ENCODE measurements around the gene CDYL2. TPM values are rescaled to one million over a fixed set of nuclear protein-coding genes. Genes with fewer than 3 reads are reported as not detected.

CDYL2 gene
- polyA plus RNA-seq, 3 donors, result 0.76 to 2.8 (median 1.9) TPM

DNA sequence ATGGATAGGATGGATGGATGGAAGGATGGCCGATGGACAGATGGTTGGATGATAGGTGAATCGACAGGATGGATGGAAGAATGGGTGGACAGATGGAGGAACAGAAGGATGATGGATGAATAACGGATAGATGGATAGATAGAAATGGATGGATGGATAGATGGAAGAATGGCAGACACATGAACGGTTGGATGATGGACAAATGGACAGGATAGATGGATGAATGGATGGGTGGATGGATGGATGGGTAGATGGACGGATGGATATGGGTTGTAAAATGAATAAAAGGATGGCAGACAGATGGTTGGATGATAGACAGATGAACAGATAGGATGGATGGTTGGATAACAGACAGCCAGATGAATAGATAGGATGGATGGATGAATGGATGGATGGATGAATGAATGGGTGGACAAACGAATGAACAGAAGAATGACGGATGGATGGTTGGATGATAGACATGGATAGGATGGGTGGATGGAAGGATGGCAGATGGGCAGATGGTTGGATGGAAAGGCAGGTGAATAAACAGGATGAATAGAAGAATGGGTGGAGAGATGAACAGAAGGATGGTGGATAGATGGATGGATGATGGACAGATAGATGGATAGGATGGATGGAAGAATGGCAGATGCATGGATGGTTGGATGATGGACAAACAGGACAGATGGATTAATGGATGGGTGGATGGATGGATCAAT is 207.7 kb downstream of the CDYL2 start:
- 76 to 93% (median 81%) methylated on average over 7 of the region's 7 CpGs for WGBS, 3 donors
- H3K27ac ChIP-seq (ENCODE audit: low read depth, low read length), result no peak overlapping the region

- no peak overlapping the region for H3K27ac ChIP-seq (ENCODE audit: low read depth, low read length)
Observed at GRCh38 chr16:80594756-80595155, 209.6 kb downstream of the CDYL2 start.

DNA sequence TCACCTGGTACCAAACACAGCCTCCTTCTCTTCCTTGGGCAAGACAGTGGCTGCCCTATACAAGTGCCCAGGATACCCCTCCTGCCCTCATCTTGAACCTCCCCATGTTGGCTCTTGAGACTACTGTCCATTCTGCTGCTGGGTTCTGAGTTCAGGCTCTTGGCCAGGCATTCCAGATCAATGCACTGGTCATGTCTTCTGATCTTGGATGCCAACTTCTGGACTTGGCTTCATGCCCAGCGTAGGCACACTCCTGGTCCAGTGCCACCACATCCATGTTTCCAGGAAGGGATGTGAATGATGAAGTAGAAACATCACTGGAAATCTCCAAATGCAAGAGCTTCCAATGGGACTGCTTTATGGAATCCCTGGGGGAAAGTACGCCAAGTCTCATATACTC is 212.1 kb downstream of the CDYL2 start:
- 84 to 91% (median 87%) methylated on average over 2 of the region's 2 CpGs for WGBS, 3 donors
- H3K27ac ChIP-seq (ENCODE audit: low read depth, low read length), result no peak overlapping the region

DNA sequence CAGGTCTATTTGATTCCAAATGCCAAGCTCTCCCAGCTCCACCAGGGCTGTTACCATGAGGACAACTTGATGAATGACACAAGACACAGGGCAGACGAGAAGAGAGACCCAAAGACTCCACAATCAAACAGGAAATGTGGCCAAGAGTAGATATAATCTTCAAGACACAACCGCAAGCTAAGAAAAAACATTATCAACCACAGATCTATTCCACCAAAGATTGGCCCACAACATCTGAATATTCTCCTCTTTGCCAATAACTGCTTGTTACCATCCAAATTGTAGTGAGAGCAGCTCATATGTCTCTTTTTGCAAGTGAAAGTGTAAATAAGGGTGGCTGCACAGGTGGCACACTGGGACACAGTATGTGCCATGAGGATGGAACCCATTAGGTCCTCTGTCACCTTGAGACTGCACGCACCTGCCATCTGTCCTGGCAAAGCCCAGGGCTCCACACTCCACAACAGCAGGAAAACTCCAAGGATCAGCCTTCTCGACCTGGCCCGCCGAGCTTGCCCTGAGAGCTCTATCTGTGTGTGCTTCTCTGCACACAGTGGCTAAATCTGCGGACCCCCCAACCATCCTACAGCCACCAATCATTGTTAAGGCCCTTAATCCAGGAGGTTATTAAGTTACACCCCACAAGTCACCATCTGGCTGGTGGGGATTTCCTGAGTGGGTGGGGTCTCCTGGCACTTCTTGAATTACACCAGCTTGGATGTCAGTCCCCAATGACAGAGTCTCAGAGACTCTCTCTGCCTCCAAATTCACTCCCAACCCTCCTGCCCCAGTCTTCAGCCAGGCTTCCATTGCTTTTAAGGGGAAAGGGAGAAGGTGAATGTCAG is 213.1 kb downstream of the CDYL2 start:
- WGBS, 3 donors, result 58 to 86% (median 61%) methylated on average over 7 of the region's 7 CpGs
- H3K27ac ChIP-seq (ENCODE audit: low read depth, low read length), result no peak overlapping the region

DNA sequence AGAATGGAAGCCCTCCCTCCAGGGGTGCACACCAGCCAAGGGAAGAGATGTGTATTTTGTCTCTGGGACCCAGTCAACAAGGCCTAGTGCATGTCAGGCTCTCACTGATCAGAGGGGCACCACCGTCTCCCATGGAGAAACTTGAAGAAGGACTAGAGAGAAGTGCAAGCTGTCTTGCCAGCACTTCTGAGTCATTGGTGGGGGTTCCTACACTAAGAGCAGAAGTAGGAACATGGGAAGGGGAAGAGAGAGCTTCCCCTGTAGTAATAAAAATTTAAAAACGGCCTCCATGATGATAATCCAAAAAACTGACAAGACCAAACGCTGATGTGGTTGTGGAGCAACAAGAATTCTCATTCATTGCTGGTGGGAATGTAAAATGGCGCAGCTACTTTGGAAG is 217.3 kb downstream of the CDYL2 start:
- 60 to 83% (median 72%) methylated on average over 4 of the region's 4 CpGs for WGBS, 3 donors
- H3K27ac ChIP-seq (ENCODE audit: low read depth, low read length), result no peak overlapping the region

- no peak overlapping the region for H3K27ac ChIP-seq (ENCODE audit: low read depth, low read length)
Observed at GRCh38 chr16:80586476-80586875, 217.9 kb downstream of the CDYL2 start.

- 79 to 86% (median 81%) methylated on average over 4 of the region's 4 CpGs for WGBS, 3 donors
- no peak overlapping the region for H3K27ac ChIP-seq (ENCODE audit: low read depth, low read length)
Observed at GRCh38 chr16:80585764-80586163, 218.6 kb downstream of the CDYL2 start.

- WGBS, 3 donors, result 82 to 88% (median 86%) methylated on average over 3 of the region's 3 CpGs
- no peak overlapping the region for H3K27ac ChIP-seq (ENCODE audit: low read depth, low read length)
Observed at GRCh38 chr16:80583466-80583865, 220.9 kb downstream of the CDYL2 start.

- WGBS, 3 donors, result 80 to 91% (median 86%) methylated on average over 10 of the region's 10 CpGs
- no peak overlapping the region for H3K27ac ChIP-seq (ENCODE audit: low read depth, low read length)
Observed at GRCh38 chr16:80580109-80580832, 224.1 kb downstream of the CDYL2 start.

- 46 to 87% (median 75%) methylated on average over 11 of the region's 11 CpGs for WGBS, 3 donors
- no peak overlapping the region for H3K27ac ChIP-seq (ENCODE audit: low read depth, low read length)
Observed at GRCh38 chr16:80577485-80578280, 226.7 kb downstream of the CDYL2 start.

DNA sequence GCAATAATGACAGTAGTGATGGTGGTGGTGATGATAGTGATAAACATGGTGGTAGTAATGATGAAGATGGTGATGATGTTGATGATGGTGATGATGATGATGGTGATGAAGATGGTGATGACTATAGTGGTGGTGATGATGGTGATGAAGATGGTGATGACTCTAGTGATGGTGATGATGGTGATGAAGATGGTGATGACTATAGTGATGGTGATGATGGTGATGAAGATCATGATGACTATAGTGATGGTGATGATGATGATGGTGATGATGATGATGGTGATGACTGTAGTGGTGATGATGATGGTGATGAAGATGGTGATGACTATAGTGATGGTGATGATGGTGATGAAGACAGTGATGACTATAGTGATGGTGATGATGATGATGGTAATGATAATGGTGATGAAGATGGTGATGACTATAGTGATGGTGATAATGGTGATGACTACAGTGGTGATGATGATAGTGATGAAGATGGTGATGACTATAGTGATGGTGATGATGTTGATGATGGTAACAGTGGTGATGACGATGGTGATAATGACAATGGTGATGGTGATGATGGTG is 228.0 kb downstream of the CDYL2 start:
- H3K27ac ChIP-seq (ENCODE audit: low read depth, low read length), result no peak overlapping the region
- 85 to 100% (median 88%) methylated on average over 1 of the region's 1 CpG for WGBS, 3 donors

- no peak overlapping the region for H3K27ac ChIP-seq (ENCODE audit: low read depth, low read length)
- WGBS, 3 donors, result 60 to 78% (median 64%) methylated on average over 6 of the region's 6 CpGs
Observed at GRCh38 chr16:80573700-80574120, 230.7 kb downstream of the CDYL2 start.

- 28 to 59% (median 30%) methylated on average over 6 of the region's 6 CpGs for WGBS, 3 donors
- H3K27ac ChIP-seq (ENCODE audit: low read depth, low read length), result no peak overlapping the region
Observed at GRCh38 chr16:80570106-80570478, 234.3 kb downstream of the CDYL2 start.

DNA sequence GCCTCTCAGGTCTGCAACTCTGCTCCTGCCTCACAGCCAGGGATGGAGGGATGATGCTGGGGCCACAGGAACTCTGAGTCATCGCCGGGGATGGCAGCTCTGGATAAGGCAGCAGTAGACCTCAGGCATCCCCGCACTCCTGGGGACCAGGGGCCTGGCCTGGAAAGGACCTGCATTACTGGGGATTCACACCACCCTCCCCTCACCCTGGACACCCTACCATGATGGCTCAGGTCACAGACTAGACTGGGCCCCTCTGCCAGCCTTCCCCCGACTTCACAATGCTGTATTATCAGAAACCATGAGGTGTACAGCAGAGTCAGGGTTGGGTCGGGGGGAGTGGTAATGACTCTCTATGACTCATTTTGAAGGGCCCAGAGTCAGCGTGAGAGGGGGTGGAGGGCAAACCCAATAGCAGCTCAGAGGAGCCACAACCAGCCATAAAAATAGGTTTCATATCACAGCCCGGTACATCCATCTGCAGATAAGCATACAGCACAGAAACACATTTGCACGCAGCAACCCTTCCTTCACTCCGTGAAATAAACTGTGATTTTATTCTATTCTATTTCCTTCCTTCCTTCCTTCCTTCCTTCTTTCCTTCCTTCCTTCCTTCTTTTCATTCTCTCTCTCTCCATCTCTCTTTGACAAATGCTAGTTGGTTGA is 234.8 kb downstream of the CDYL2 start:
- 64 to 75% (median 64%) methylated on average over 9 of the region's 9 CpGs for WGBS, 3 donors

DNA sequence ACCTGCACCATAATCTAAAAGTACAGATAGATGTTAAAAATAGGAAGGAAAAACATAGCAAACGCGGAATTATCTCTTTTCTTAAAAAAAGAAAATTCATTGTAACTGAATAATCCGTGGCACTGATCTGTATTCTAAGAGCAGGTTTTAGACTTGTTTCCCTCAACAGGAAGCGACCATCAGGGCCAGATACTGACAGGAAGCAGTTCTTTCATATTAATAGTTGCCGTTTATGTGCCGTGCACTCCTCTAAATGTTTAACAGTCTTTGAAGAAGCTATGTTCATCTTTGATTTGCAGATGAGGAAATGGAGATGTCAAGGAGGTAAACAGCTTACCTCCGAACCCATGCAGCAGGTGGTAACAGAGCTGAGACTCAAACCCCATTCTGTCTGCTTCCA is 240.0 kb downstream of the CDYL2 start:
- 29 to 62% (median 40%) methylated on average over 7 of the region's 7 CpGs for WGBS, 3 donors

More for the DNA sequence above, 234.8 kb downstream of the CDYL2 start:
- H3K27ac ChIP-seq (ENCODE audit: low read depth, low read length), result no peak overlapping the region

DNA sequence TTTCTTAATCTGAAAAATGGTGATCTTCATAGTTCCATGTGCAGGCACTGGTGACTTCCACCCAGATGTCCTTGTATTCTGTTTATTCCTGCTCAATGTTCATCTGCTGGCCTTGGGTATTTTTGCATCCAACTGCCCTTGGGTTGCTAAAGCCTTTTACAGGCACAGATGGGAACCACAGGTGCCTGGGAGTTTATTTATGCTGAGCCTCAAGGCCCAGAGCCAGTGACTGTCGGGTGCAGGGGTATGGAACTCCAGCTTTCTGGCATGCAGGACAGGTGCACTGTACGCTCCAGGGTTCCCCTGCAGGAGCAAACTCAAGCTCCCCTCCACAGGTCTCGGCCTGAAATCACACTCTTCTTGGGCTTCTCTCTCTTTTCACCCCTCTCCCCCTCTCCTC is 241.3 kb downstream of the CDYL2 start:
- 84 to 93% (median 90%) methylated on average over 3 of the region's 3 CpGs for WGBS, 3 donors

More for the DNA sequence above, 240.0 kb downstream of the CDYL2 start:
- no peak overlapping the region for H3K27ac ChIP-seq (ENCODE audit: low read depth, low read length)

GRCh38 chr16:80559369-80559768 is 245.0 kb downstream of the CDYL2 start:
- WGBS, 3 donors, result 65 to 79% (median 66%) methylated on average over 4 of the region's 4 CpGs
- H3K27ac ChIP-seq (ENCODE audit: low read depth, low read length), result no peak overlapping the region

More for the DNA sequence above, 241.3 kb downstream of the CDYL2 start:
- no peak overlapping the region for H3K27ac ChIP-seq (ENCODE audit: low read depth, low read length)

DNA sequence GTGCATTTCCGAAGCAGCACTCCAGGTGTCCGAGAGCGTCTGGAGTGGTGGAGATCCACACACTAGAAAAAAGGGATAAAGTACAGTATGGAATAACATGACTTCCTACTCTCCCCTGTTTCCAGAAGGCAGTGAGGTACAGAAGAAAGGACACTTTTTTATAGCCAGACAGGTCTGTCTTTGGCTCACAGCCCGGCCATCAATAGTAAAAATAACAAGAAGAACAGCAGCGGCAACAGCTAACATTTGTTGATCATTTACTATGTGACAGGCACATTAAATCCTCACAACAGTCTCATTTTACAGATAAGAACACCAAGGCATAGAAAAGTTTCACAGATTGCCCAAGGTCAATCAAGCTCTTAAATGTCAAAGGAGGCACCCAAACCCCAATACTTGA is 247.4 kb downstream of the CDYL2 start:
- H3K27ac ChIP-seq (ENCODE audit: low read depth, low read length), result no peak overlapping the region
- WGBS, 3 donors, result 64 to 89% (median 86%) methylated on average over 5 of the region's 5 CpGs

Data from adipose tissue (tissue), 3 donors.